ENCODE measurements around the gene LNX1.

LNX1 gene

GRCh38 chr4:53591372-53591892 is at the start of gene LNX1:
Gene LNX1, minus strand, starts transcription at chr4:53591486. Its CDS starts 17,484 bp downstream, at chr4:53574002.
- no peak for DNase-seq

GRCh38 chr4:53640576-53641453 is 49.5 kb upstream of the LNX1 start:
- DNase-seq, result no peak

- DNase-seq, result no peak
Observed at GRCh38 chr4:53638919-53639318, 47.6 kb upstream of the LNX1 start.

GRCh38 chr4:53637348-53637747 is 46.1 kb upstream of the LNX1 start:
- DNase-seq, result no peak

- no peak for DNase-seq
Observed at GRCh38 chr4:53635697-53636483, 44.6 kb upstream of the LNX1 start.

- DNase-seq, result peak; percentile 33
Observed at GRCh38 chr4:53633608-53634007, 42.3 kb upstream of the LNX1 start.

GRCh38 chr4:53629296-53629695 is 38.0 kb upstream of the LNX1 start:
- DNase-seq, result no peak

- DNase-seq, result no peak
Observed at GRCh38 chr4:53626491-53626890, 35.2 kb upstream of the LNX1 start.

- DNase-seq, result no peak
Observed at GRCh38 chr4:53625888-53626287, 34.6 kb upstream of the LNX1 start.

- no peak for DNase-seq
Observed at GRCh38 chr4:53622739-53623151, 31.5 kb upstream of the LNX1 start.

- DNase-seq, result no peak
Observed at GRCh38 chr4:53620956-53621355, 29.7 kb upstream of the LNX1 start.

- DNase-seq, result no peak
Observed at GRCh38 chr4:53619431-53619830, 28.1 kb upstream of the LNX1 start.

- no peak for DNase-seq
Observed at GRCh38 chr4:53618321-53618720, 27.0 kb upstream of the LNX1 start.

- DNase-seq, result no peak
Observed at GRCh38 chr4:53617101-53617680, 25.9 kb upstream of the LNX1 start.

- DNase-seq, result no peak
Observed at GRCh38 chr4:53616219-53616618, 24.9 kb upstream of the LNX1 start.

GRCh38 chr4:53614591-53614990 is 23.3 kb upstream of the LNX1 start:
- no peak for DNase-seq

- DNase-seq, result no peak
Observed at GRCh38 chr4:53613428-53613827, 22.1 kb upstream of the LNX1 start.

GRCh38 chr4:53608649-53609048 is 17.4 kb upstream of the LNX1 start:
- no peak for DNase-seq

- no peak for DNase-seq
Observed at GRCh38 chr4:53608242-53608641, 17.0 kb upstream of the LNX1 start.

- no peak for DNase-seq
Observed at GRCh38 chr4:53605783-53606182, 14.5 kb upstream of the LNX1 start.

GRCh38 chr4:53602390-53602789 is 11.1 kb upstream of the LNX1 start:
- no peak for DNase-seq

- DNase-seq, result peak; percentile 71
Observed at GRCh38 chr4:53601251-53601764, 10.0 kb upstream of the LNX1 start.

- no peak for DNase-seq
Observed at GRCh38 chr4:53599632-53600031, 8.3 kb upstream of the LNX1 start.

Measured in right hindlimb (tissue), 1 donor.